HG03469 (cell line): ENCODE results near the gene GNA14.
"Not testable (repeated sequence)": the region's sequence is repeated elsewhere in the genome, so short reads cannot be mapped to it uniquely, and the experiment has no call there.

Experiments
- ATAC-seq: cut with Tn5 transposase; IDR thresholded peaks from one replicate; pipeline ENCODE4 v1.9.1; 2021; ENCODE audit warnings: mild to moderate bottlenecking, moderate library complexity, moderate number of reproducible peaks; ENCODE audit not compliant: unreplicated experiment

The GNA14 gene

DNA sequence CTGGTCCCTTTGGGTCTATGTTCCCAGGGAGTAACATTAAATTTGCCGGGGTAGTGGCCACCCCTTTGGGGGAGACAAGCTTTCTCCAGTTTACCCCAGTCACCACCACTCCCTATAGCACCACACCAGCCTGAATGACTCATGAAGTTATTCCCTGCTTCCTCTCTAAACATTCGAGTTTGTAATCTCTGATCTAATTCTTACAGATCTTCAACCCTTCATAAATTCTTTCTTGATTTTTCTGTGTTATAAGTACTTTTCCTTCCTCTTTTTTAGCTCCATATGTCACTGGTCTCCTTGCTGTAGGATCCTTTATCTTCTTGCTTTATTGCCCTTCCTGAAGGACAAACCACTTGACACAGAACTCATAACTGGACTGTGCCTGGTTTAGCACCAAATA, 55.6 kb downstream of the GNA14 start:
- ATAC-seq: no peak

DNA sequence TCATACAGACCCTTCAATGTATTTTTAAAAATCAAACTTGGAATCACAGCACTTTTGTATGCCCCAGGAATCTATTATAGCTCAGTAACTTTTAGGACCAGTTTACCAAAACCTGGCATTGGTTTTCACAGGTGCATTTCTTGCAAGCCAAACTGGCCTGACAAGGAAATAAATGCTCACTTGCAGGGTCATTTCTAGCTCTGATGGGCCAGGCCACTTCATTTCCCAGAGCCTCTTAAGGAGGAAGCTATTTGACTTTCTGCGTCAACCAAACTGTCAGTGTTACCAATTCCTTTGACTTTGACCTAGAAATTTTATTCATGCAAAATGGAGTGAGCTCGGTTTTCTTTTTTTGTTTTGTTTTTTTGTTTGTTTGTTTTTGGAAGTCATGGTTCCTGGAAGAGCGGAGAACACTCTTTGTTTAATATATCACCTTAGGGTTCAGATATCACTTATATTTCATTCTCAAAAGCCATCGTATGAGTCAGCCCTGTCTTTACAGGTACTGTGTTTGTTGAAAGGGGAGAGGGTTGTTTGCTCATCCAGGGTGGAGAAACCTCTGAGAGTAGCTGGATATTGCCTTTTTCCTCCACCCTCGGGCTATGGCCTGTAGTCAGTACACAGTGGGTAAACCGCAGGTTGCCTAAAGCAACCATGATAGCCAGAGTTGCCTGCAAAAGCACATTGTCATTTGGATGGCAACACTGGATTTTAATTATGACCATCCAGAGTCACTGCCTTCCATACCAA, 58.9 kb downstream of the GNA14 start:
- ATAC-seq: no peak

DNA sequence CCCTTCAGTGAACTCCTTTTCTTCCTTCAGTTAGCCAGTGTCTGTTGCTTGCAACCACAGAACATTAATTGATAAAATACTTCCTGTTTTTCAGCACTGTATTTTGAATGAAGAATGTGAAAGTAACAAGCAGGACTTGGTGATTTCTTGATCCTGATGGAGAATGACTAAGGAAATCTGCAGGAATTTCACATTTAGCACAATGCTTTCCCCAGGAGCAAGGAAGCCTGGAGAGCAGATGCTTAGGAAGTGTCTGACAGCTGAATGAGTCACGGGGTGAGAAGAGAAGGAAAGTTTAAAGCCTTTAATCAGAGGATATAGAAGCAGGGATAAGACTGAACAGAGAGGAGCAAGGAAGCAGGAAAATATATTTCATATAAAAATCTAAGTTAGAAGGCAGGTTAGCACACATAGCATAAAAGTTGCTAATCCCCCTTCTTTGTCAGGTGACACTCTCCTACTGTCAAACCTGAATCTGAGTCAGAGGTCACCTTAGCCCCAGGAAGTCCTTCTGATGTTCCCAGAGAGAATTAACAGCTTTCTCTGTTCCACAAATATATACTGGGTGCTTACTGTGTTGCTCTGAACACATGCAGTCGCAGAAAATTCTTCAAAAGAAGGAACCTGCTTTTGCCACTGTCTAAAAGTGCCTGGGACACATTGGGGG, 59.7 kb downstream of the GNA14 start:
- ATAC-seq: no peak

DNA sequence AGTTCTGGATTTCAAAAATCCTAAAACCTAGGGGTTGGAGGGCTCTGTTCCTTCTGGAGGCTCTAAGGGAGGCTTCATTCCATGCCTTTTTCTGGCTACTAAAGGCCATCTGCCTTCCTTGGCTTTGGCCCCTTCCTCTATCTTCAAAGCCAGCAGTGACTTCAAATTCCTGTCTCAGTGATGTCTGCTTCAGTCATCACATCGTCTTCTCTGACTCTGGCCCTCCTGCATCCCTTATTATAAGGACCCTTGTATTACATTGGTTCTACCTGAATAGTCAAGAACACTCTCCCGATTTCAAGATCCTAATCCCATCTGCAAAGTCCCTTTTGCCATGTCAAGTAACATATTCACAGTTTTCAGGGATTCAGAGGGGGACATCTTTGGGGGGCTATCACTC, 60.3 kb downstream of the GNA14 start:
- ATAC-seq: no peak

DNA sequence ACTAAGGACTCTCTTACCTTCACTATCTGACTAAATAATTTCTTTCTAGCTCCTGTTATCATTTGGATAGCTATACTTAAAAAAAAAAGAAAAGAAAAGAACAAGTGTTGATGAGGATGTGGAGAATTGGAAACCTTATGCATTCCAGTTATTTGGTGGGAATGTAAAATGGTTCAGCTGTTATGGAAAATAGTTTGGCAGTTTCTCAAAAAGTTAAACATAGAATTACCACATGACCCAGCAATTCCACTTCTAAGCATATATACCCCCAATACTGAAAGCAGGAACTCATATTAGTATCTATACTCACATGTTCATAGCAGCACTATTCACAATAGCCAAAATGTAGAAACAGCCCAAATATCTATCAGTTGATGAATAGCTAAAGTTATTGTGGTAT, 61.1 kb downstream of the GNA14 start:
- no peak for ATAC-seq

DNA sequence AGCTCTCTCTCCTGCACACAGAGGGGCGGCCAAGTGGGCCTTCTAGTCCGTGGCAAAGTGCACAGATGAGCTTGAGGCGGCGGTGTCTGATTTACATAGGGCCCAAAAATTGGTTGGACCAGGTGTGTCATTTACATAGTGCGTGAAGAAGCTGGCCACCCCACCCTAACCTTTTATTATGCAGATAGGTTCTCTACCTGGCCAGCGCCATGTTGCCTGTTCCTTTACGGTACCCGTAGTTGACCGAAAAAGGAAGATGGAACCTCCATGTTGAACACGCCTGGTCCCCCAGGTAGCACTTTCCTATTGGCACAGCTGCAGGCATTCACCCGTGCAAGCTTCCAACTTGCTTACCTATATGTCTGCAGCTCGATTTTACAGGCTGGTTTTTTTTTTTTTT, 61.5 kb downstream of the GNA14 start:
- no peak for ATAC-seq

DNA sequence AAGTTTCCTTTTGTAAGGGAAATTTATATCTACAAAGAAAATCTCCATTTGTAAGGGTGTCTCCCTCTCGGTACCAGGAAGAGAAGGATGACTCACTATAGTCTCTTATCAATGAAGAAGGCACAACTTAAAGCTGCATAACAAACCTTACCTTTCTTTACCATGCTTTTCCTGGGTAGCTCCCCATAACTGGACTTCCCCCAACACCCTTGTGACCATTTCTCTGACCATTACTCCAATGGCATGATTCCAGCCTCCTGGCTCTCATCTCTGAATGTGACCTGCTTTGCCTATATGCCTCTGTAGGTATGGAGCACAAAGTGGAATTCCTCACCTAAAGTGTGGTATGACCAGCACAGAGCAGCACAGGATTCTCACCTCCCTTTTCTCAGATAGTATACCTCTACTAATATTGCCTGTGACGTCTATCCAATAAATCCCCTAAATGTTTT, 62.8 kb downstream of the GNA14 start:
- ATAC-seq: no peak

DNA sequence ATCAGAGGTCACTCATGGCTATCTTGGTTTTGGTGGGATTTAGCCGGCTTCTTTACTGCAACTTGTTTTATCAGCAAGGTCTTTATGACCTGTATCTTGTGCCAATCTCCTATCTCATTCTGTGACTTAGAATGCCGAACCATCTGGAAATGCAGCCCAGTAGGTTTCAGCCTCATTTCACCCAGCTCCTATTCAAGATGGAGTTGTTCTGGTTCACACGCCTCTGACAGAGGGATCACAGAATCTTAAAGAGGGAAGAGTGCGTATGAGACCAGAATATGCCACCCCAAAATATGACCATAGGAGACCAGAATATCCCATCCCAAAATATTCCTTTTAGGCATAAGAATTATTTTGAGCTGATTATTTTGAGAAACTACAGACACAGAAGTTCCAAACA, 63.2 kb downstream of the GNA14 start:
- ATAC-seq: not testable (repeated sequence)

DNA sequence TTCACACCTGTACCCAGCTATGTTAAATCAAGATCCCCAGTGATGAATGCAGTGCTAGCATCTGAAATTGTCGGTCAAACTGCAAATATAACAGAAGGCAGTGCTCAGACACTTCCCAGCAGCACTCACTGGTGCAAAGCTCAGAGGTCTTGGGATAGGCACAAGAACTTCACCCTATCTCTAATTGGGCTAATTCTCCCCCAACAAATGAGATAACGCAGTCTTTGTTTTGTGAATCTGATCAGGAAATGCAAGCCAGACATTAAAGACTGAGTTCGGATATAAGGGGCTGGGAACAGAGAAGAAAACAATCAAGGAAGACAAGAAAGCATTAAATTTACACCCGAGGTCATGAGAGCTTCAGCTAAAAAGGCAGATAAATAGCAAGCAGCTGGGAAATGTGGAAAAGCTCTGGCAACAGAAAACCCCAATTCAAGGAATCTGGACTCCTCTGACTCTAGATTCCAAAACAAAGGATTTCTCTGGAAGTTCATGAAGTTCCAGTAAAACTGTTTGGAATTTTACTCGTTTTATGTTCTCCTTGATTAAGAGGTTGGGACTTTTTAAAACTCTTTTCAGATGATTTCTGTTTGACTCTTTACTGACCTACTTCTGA, 65.1 kb downstream of the GNA14 start:
- no peak for ATAC-seq

DNA sequence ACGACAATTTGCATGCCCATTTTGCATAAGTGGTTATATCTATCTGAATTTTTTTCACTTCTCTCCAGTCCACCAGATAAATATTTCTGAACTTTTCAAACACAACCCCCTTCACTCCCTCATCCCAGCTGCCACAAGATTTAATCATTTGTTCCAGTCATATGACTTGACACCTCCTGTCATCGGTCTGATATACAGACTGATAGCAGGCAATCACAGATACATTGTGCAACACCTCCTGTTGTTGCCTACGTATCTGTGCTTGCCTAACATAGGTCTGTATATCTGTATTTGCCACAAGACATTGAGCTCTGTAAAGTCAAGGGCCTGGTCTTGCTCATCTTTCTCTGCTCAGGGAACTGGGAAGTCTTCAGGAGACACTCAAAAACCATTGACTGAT, 65.6 kb downstream of the GNA14 start:
- ATAC-seq: no peak

DNA sequence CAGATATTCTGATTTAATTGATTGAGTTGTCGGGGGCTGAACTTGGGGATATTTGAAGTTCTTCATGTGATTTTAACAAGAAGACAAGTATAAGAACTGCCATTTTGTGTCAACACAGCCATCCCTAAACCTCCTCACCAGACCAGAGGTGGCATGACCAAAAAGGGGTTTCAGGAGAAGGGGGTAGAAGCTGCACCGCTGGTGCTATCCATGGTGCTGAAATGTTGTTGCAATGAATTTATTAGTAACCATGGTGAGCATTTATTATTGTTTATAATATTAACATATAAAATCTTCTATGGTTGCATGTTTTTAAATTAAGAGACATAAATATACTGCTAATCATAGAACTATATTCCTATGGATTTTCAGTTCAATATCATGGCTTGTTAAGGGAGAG, 72.3 kb downstream of the GNA14 start:
- no peak for ATAC-seq

DNA sequence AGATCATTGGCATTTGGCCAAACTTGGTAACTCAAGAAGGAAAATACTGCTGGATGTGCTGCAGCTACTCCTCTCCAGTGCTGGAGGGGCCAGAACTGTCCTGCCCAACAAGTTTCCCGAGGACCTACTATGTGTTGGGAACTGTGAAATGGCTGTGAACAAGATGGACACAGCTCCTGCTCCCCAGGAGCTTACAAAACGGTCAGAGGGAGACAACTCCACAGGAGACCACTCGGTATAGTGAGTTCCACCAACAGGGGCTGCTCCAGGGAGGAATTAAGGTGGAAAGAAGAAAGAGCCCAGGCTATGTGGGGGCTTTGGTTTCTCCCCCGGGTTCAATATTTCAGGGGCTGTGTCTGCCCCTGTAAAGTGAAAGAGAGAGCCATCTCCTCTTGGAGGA, 78.8 kb downstream of the GNA14 start:
- ATAC-seq: no peak

DNA sequence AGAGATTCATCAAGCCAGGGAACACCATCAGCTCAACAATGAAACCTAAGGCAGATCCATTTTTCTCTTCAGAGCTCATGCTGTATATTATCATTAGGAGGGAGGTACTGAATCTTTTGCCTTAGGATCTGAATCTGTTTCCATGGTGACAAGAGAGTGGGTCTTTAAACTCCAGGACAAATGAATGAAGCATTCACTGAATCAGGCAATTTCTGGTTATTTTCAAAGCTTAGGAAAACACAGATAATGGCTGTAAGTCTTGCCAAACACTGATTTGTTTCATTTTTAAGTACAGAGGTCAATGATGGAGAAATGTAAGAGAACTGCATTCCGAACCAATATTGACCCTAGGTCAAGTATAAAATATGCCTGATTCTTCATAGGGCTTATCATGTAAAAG, 84.9 kb downstream of the GNA14 start:
- ATAC-seq: no peak

DNA sequence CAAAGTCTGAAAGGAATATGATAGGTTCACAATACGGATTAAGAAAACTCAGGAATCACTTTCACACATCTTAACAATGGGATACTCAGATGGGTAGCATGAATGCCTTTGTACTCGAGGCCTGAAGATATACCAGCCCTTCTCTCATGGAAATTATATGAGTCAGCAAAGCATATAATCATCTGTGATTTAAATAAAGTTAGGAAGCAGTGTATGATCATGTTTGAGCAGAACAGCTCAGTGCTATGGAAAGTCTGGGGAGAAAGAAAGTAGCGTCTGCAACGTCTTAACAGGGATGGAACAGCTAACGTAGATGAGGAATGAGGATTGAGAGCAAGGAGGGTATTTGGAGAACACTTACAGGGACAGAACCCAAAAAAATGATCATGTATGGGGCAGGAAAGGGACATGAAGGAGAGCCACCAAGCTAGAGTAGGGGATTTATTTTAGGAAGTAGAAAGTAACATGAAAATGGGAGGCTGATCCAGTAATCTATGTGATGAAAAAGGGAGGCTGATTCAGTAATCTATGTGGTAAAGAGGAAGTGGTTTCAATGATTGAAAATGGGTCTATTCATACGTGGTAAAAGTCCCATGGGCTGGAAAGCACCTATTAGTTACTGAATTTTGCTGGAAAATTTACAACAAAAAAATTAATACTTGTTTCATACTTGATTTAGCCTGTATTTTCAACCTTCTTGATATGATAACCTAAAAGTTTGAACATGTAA, 85.9 kb downstream of the GNA14 start:
- ATAC-seq: no peak

DNA sequence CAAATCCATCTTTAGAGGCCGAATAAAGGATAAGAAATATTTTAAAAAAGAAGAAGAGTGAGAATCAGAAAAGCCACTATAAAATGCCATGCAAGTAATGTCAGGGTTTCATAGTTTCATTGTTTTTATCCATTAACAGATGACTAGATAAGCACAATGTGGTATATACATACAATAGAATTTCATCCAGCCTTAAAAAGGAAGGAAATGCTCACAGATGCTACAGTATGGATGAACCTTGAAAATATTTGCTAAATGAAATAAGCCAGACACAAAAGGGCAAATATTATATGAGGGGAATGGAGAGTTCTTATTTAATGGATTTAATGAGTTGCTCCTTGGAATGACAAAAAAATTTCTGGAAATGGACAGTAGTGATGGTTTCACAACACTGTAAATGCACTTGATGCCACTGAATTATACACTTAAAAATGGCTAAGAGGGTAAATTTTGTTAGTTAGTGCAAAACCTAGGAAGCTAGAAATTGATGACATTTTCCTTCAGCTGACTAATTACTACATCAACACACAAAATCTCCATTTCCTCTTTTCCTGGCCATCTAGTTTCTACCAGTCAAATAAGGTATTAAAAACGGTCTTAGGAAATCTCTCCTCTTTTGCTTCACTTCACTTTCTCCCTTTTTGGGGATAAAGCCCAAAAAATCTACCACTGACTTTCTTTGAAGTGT, 86.6 kb downstream of the GNA14 start:
- ATAC-seq: no peak

DNA sequence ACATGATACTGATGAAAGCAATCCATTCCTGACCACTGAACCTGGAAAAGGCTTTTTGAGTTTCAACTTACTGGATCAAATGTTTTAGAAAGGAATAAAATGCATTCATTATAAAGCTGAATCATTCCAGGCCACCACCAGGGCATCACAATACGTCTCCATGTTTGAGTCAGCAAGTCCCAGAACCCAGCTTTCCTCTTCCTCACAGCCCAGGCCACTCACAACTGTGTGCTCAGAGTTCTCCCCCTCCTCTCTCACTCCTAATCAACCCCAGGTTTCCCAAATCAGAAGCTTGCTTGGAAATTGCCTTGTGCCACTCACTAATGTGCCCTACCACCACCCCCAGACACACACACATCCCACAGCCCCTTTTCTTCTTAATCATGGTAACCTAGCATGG, 91.7 kb downstream of the GNA14 start:
- ATAC-seq: no peak

DNA sequence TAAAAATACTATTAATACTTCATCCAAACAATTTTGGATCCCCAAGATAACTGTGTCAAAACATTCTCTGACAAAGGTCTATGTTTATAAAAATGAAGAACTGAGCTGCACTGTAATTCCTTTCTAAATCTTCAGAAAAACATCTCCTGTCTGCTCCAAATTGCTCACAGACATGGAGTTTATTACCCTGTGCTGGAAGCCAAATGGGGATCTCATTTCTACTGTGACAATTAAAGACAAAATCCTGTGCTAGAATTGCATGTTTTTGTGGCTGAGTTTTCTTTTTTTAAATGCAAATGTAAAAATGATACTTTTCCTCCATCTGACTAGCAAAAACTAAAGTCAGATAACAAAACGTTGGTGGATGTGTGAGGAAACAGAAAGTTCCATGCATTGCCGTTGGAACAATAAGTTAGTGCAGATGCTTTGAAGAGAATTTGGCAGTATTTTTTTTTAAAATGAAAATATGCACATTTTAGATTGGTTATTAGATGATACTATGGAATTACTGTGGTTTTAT, 93.5 kb downstream of the GNA14 start:
- no peak for ATAC-seq

DNA sequence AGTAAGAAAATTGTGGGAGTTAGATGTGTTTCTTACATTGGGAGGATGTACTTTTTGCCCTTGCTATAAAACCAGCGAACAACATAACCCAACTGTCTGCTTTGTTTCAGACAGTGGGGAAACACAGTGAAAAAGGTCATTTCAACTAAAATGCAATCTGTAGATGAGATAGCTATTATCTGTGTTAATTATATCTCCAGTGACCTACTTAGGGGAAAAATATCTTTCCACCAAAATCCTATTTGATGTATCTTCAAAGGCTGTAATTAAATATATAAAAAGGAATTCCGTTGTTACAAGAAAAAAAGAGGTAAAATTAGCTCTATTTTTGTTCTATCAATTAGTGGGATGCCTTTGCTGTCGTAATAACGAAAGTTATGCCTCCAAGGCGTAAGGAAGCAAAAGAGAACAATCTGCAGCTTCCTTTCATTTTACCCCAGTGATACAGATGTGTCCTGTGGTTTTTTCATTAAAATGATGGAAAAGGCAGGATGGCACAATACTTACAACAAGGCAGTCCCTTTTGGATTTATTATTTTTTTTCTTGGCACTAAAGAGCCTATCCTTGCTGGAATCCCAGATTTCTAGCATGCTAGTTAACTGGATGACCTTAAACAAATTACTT, 100.9 kb downstream of the GNA14 start:
- no peak for ATAC-seq

DNA sequence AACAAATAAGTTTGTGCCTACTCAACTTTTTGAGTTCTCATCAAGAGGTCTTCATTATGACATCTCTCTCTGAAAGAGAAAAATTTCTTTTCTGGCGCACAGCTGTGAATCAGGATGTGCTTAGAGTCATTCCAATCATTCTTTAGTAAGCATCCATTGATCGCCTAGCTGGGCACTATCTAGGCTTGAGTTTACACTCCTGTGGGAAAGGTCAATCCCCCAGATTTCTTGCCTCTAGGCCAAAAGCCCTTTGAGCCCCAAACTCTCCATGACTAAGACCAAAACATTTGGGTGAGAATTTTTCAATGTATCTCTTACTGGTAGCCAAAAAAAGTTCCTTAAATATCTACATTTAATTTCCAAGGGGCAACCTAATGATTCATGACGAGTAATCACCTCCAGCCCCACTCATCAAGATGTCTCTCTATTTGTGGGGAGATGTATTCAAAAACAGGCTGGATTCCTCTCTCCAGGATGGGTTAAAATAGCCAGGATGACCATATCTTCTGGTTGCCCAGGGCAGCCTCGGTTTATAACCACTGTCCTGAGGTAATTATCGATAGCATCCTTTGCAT, 101.7 kb downstream of the GNA14 start:
- ATAC-seq: no peak

DNA sequence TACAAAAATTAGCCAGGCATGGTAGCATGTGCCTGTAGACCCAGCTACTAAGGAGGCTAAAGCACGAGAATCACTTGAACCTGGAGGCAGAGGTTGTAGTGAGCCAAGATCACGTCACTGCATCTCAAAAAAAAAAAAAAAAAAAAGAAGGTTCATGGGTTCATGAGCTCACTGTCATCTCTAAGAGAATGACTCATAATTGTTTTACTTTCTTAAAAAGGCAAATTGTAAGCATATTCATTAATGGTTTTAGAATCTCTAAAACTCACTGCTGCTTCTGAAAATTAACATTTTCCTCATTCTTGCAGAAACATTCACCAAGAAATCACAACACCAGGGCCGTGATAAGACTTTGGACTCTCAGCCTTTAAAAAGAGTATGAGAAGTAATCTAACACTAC, 103.6 kb downstream of the GNA14 start:
- no peak for ATAC-seq
